Endothelial cell (in vitro differentiated cells): ENCODE results near the gene LRG1. TPM values are rescaled to one million over a fixed set of nuclear protein-coding genes. Genes with fewer than 3 reads are reported as not detected.
A peak's percentile ranks its signal among the peaks of the same experiment; 100 is the strongest.

ENCODE experiments used
- DNase-seq: peaks from one replicate; pipeline ENCODE4 v3.0.0; 2021; ENCODE audit warnings: low spot score
- H3K27ac Mint-ChIP-seq: one replicate; pipeline ENCODE4 v1.8.0; 2021; ENCODE audit warnings: mixed read lengths, inconsistent platforms; ENCODE audit not compliant: unreplicated experiment
- H3K27me3 Mint-ChIP-seq: one replicate; pipeline ENCODE4 v1.8.0; 2021; ENCODE audit warnings: mild to moderate bottlenecking, moderate library complexity, mixed read lengths, inconsistent platforms; ENCODE audit not compliant: unreplicated experiment
- H3K36me3 Mint-ChIP-seq: one replicate; pipeline ENCODE4 v1.8.0; 2021; ENCODE audit warnings: mild to moderate bottlenecking, low read depth, mixed read lengths, inconsistent platforms; ENCODE audit not compliant: unreplicated experiment
- H3K4me1 Mint-ChIP-seq: one replicate; pipeline ENCODE4 v1.8.0; 2021; ENCODE audit warnings: mild to moderate bottlenecking, mixed read lengths, inconsistent platforms; ENCODE audit not compliant: unreplicated experiment
- H3K4me3 Mint-ChIP-seq: one replicate; pipeline ENCODE4 v1.8.0; 2021; ENCODE audit warnings: mild to moderate bottlenecking, mixed read lengths, inconsistent platforms; ENCODE audit not compliant: unreplicated experiment
- H3K9me3 Mint-ChIP-seq: one replicate; pipeline ENCODE4 v1.8.0; 2021; ENCODE audit warnings: mixed read lengths, inconsistent platforms; ENCODE audit not compliant: unreplicated experiment
- CTCF ChIP-seq: fragments of 200-600 bp; sonication (generic); IDR thresholded peaks from one replicate; pipeline ENCODE4 v1.5.0; 2021; ENCODE audit warnings: antibody characterized with exemption; ENCODE audit not compliant: unreplicated experiment
- total RNA-seq: library from RNA; stranded (reverse); fragmentation: NEBNext Ultra II Directional; extraction: Animal tissue kit (Norgen Biotek cat#: 25700); gene quantifications from one replicate; pipeline ENCODE4 v1.2.1, GENCODE V29; 2021; ENCODE audit not compliant: unreplicated experiment

The LRG1 gene
- total RNA-seq, 1 donor from 2014 or later = 2.2 TPM

DNA sequence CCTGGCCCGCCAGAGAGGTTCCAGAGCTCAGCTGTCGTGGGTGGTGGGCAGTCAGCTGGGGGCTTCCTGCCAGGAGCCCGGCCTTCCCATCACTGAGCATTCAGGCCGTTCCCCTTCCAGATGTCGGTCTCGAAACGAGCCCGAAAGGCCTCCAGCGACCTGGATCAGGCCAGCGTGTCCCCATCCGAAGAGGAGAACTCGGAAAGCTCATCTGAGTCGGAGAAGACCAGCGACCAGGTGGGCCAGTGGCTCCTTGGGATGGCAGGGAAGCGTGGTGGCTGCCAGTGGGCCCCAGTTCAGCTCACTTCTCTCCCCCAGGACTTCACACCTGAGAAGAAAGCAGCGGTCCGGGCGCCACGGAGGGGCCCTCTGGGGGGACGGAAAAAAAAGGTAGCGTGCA is 48.4 kb downstream of the LRG1 start:
- Mint-ChIP-seq H3K4me3 (no peak overlapping the region), H3K27ac (no peak overlapping the region), H3K27me3 (peaks cover 4% of the 10 kb centered on the region), H3K36me3 (peaks cover 25% of the 10 kb centered on the region), H3K9me3 (no peaks in the 10 kb centered on the region), H3K4me1 (no peaks in the 10 kb centered on the region)
- no peak for TF ChIP-seq CTCF
- no peak for DNase-seq

- no peaks in the 10 kb centered on the region for H3K27me3 Mint-ChIP-seq
- H3K4me3 Mint-ChIP-seq = no peak overlapping the region
- no peaks in the 10 kb centered on the region for H3K9me3 Mint-ChIP-seq
- no peak for DNase-seq
- peaks cover 31% of the 10 kb centered on the region for H3K36me3 Mint-ChIP-seq
- H3K27ac Mint-ChIP-seq = no peak overlapping the region
- no peak for TF ChIP-seq CTCF
- H3K4me1 Mint-ChIP-seq = no peaks in the 10 kb centered on the region
These were observed 51.3 kb downstream of the LRG1 start for GRCh38 chr19:4488496-4488895.

GRCh38 chr19:4487572-4487971 is 52.3 kb downstream of the LRG1 start:
- no peak for TF ChIP-seq CTCF
- Mint-ChIP-seq H3K4me3 (no peak overlapping the region), H3K9me3 (no peaks in the 10 kb centered on the region), H3K27ac (peak overlapping the region; percentile 57), H3K4me1 (no peaks in the 10 kb centered on the region), H3K27me3 (no peaks in the 10 kb centered on the region), H3K36me3 (peaks cover 33% of the 10 kb centered on the region)
- no peak for DNase-seq

Other genes starting within 250 kb of the LRG1 start
- gene TMIGD2, start 237.6 kb downstream of the LRG1 start, total RNA-seq = not detected
- 19.0 TPM for gene FSD1, start 235.4 kb downstream of the LRG1 start, total RNA-seq
- gene STAP2, start 201.2 kb downstream of the LRG1 start, total RNA-seq = 66.2 TPM
- gene MPND, start 196.5 kb downstream of the LRG1 start, total RNA-seq = 18.3 TPM
- gene SH3GL1, start 139.5 kb downstream of the LRG1 start, total RNA-seq = 128 TPM
- 29.8 TPM for gene CHAF1A, start 137.4 kb downstream of the LRG1 start, total RNA-seq
- gene UBXN6, start 82.2 kb downstream of the LRG1 start, total RNA-seq = 45.7 TPM
- gene HDGFL2, start 67.7 kb downstream of the LRG1 start, total RNA-seq = 107 TPM
- 0.13 TPM for gene PLIN4, start 21.6 kb downstream of the LRG1 start, total RNA-seq
- gene PLIN5, start 4.8 kb downstream of the LRG1 start, total RNA-seq = 0.64 TPM
- 43.7 TPM for gene SEMA6B, start 19.6 kb upstream of the LRG1 start, total RNA-seq
- gene TNFAIP8L1, start 99.5 kb upstream of the LRG1 start, total RNA-seq = 60.1 TPM
- gene MYDGF, start 130.3 kb upstream of the LRG1 start, total RNA-seq = 112 TPM
- gene DPP9, start 183.8 kb upstream of the LRG1 start, total RNA-seq = 63.3 TPM